Hepatocyte (in vitro differentiated cells): Measurements from ENCODE around the gene F12.
"Not testable (repeated sequence)": the region's sequence is repeated elsewhere in the genome, so short reads cannot be mapped to it uniquely, and the experiment has no call there.

ENCODE experiments used
- EZH2 ChIP-seq: fragments of 200-600 bp; sonication (generic); IDR thresholded peaks from 2 replicates; pipeline ENCODE4 v1.6.1; 2016; ENCODE audit warnings: antibody characterized with exemption, mild to moderate bottlenecking, borderline replicate concordance
- EZH2phosphoT487 ChIP-seq: fragments of 200-600 bp; sonication (generic); IDR thresholded peaks from one replicate; pipeline ENCODE4 v1.6.1; 2018; ENCODE audit warnings: antibody characterized with exemption, mild to moderate bottlenecking, low read depth, moderate library complexity; ENCODE audit not compliant: unreplicated experiment, severe bottlenecking
- TF ChIP-seq, protein P1 (sequence below): fragments of 200-600 bp; sonication (generic); IDR thresholded peaks from 2 replicates; pipeline ENCODE4 v1.5.1; 2016; ENCODE audit warnings: antibody characterized with exemption, mild to moderate bottlenecking; ENCODE audit not compliant: poor library complexity

DNA sequence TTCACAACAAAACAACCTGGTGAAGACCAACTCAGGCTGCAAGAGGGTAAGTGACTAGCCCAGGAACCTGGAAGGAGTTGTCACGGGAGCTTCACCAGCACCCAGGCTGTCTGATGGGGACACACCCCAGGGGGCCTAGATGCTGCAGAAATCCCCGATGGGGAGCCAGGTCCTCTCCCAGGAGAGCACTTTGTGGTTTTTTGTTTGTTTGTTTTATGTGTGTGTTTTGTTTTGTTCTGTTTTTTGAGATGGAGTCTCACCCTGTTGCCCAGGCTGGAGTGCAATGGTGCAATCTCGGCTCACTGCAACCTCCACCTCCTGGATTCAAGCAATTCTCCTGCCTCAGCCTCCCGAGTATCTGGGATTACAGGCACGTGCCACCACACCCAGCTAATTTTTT is 33.8 kb downstream of the F12 start:
- TF ChIP-seq, protein P1, sequence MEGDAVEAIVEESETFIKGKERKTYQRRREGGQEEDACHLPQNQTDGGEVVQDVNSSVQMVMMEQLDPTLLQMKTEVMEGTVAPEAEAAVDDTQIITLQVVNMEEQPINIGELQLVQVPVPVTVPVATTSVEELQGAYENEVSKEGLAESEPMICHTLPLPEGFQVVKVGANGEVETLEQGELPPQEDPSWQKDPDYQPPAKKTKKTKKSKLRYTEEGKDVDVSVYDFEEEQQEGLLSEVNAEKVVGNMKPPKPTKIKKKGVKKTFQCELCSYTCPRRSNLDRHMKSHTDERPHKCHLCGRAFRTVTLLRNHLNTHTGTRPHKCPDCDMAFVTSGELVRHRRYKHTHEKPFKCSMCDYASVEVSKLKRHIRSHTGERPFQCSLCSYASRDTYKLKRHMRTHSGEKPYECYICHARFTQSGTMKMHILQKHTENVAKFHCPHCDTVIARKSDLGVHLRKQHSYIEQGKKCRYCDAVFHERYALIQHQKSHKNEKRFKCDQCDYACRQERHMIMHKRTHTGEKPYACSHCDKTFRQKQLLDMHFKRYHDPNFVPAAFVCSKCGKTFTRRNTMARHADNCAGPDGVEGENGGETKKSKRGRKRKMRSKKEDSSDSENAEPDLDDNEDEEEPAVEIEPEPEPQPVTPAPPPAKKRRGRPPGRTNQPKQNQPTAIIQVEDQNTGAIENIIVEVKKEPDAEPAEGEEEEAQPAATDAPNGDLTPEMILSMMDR: not testable (repeated sequence)
- not testable (repeated sequence) for TF ChIP-seq EZH2, EZH2phosphoT487
